Hematopoietic multipotent progenitor cell treated with erythropoietin and hydrocortisone succinate and interleukin-3 and kit ligand, for 6 days (in vitro differentiated cells): ENCODE results near the gene SORL1-AS1.
A peak's percentile ranks its signal among the peaks of the same experiment; 100 is the strongest.

Source experiments
- DNase-seq: peaks from one replicate; pipeline ENCODE4 v3.0.0-alpha.2; 2015

SORL1-AS1 gene

GRCh38 chr11:121474680-121475079, 21.9 kb upstream of the SORL1-AS1 start:
- DNase-seq, result no peak

- DNase-seq, result no peak
Observed at GRCh38 chr11:121473064-121473777, 20.5 kb upstream of the SORL1-AS1 start.

GRCh38 chr11:121472312-121472711, 19.5 kb upstream of the SORL1-AS1 start:
- DNase-seq, result no peak

- no peak for DNase-seq
Observed at GRCh38 chr11:121471167-121471566, 18.4 kb upstream of the SORL1-AS1 start.

- no peak for DNase-seq
Observed at GRCh38 chr11:121469910-121470309, 17.1 kb upstream of the SORL1-AS1 start.

- no peak for DNase-seq
Observed at GRCh38 chr11:121467965-121468364, 15.2 kb upstream of the SORL1-AS1 start.

GRCh38 chr11:121467471-121467870, 14.7 kb upstream of the SORL1-AS1 start:
- no peak for DNase-seq

GRCh38 chr11:121466063-121466794, 13.5 kb upstream of the SORL1-AS1 start:
- peak; percentile 42 for DNase-seq

GRCh38 chr11:121465709-121466062, 12.9 kb upstream of the SORL1-AS1 start:
- DNase-seq, result no peak

- peak; percentile 65 for DNase-seq
Observed at GRCh38 chr11:121464352-121464946, 11.7 kb upstream of the SORL1-AS1 start.

GRCh38 chr11:121463689-121464335, 11.0 kb upstream of the SORL1-AS1 start:
- no peak for DNase-seq

- DNase-seq, result no peak
Observed at GRCh38 chr11:121461843-121462242, 9.1 kb upstream of the SORL1-AS1 start.

- no peak for DNase-seq
Observed at GRCh38 chr11:121460941-121461514, 8.3 kb upstream of the SORL1-AS1 start.

GRCh38 chr11:121459413-121460017, 6.7 kb upstream of the SORL1-AS1 start:
- no peak for DNase-seq

GRCh38 chr11:121458551-121458950, 5.8 kb upstream of the SORL1-AS1 start:
- no peak for DNase-seq

GRCh38 chr11:121456816-121457431, 4.2 kb upstream of the SORL1-AS1 start:
- no peak for DNase-seq

GRCh38 chr11:121456151-121456550, 3.4 kb upstream of the SORL1-AS1 start:
- DNase-seq, result no peak

- DNase-seq, result no peak
Observed at GRCh38 chr11:121455115-121455514, 2.3 kb upstream of the SORL1-AS1 start.

- no peak for DNase-seq
Observed at GRCh38 chr11:121453589-121454299, 977 bp upstream of the SORL1-AS1 start.

GRCh38 chr11:121451986-121452608, 670 bp downstream of the SORL1-AS1 start, which contains the start of gene SORL1:
Gene SORL1, plus strand, starts transcription at chr11:121452314. Its CDS starts 18 bp downstream, at chr11:121452332.
- DNase-seq, result peak; percentile 70
